K562 (cell line): Measurements from ENCODE around the gene TMEFF1. TPM values are rescaled to one million over a fixed set of nuclear protein-coding genes. Genes with fewer than 3 reads are reported as not detected.
A peak's percentile ranks its signal among the peaks of the same experiment; 100 is the strongest.

Source experiments
- BACH1 ChIP-seq: fragments of 200-800 bp; sonication (Bioruptor generic); IDR thresholded peaks from 2 replicates; pipeline ENCODE4 v1.6.1; 2016; ENCODE audit warnings: missing genetic modification characterization, missing compliant biosample characterization
- CBX1 ChIP-seq: sonication (generic); IDR thresholded peaks from 2 replicates; pipeline ENCODE4 v1.6.1; 2016; ENCODE audit warnings: antibody characterized with exemption, low read depth, mild to moderate bottlenecking
- CCAR2 ChIP-seq: fragments of 200-400 bp; formaldehyde crosslinking; IDR thresholded peaks from 2 replicates; pipeline ENCODE4 v1.6.1; 2017; ENCODE audit warnings: mild to moderate bottlenecking, low read depth, low read length
- ELK3 ChIP-seq: fragments of 450-650 bp; formaldehyde crosslinking; IDR thresholded peaks from 2 replicates; pipeline ENCODE4 v1.4.0; 2020; ENCODE audit warnings: mild to moderate bottlenecking
- ETS2 ChIP-seq: IDR thresholded peaks from 2 replicates; pipeline ENCODE4 v1.6.1; 2016; ENCODE audit warnings: borderline replicate concordance, missing genetic modification characterization, mild to moderate bottlenecking, moderate library complexity, missing compliant biosample characterization; ENCODE audit not compliant: poor library complexity, severe bottlenecking
- FIP1L1 ChIP-seq: fragments of 200-400 bp; formaldehyde crosslinking; IDR thresholded peaks from 2 replicates; pipeline ENCODE4 v1.6.1; 2018; ENCODE audit warnings: mild to moderate bottlenecking, low read depth, low read length; ENCODE audit not compliant: poor library complexity, severe bottlenecking
- GATA2 ChIP-seq: sonication (generic); formaldehyde crosslinking; IDR thresholded peaks from 2 replicates; pipeline ENCODE4 v1.4.0; 2020; ENCODE audit warnings: mild to moderate bottlenecking, missing genetic modification reagents
- GTF2E2 ChIP-seq: fragments of 200-800 bp; sonication (Bioruptor generic); IDR thresholded peaks from 2 replicates; pipeline ENCODE4 v1.6.1; 2016; ENCODE audit warnings: missing genetic modification characterization, missing compliant biosample characterization
- HNRNPH1 ChIP-seq: fragments of 200-400 bp; formaldehyde crosslinking; optimal IDR thresholded peaks from 2 replicates; pipeline ENCODE3; 2017; ENCODE audit warnings: low read depth, mild to moderate bottlenecking, low read length, moderate library complexity
- MAFG ChIP-seq: fragments of 450-650 bp; conservative IDR thresholded peaks from 2 replicates; pipeline ENCODE4 v1.6.1; 2016; ENCODE audit warnings: missing genetic modification characterization, missing compliant biosample characterization
- MCM3 ChIP-seq: fragments of 450-650 bp; IDR thresholded peaks from 2 replicates; pipeline ENCODE4 v1.6.1; 2016
- MCM5 ChIP-seq: fragments of 450-650 bp; IDR thresholded peaks from 2 replicates; pipeline ENCODE4 v1.6.1; 2016; ENCODE audit warnings: low read depth
- MITF ChIP-seq: IDR thresholded peaks from 2 replicates; pipeline ENCODE4 v1.6.1; 2014; ENCODE audit warnings: antibody characterized with exemption
- MTF1 ChIP-seq: fragments of 250-450 bp; sonication (Bioruptor Pico); IDR thresholded peaks from 2 replicates; pipeline ENCODE4 v1.9.0; 2021; ENCODE audit warnings: moderate library complexity, mild to moderate bottlenecking, inconsistent platforms, borderline replicate concordance
- NFXL1 ChIP-seq: fragments of 450-650 bp; formaldehyde crosslinking; IDR thresholded peaks from 2 replicates; pipeline ENCODE4 v1.4.0; 2021; ENCODE audit warnings: mild to moderate bottlenecking
- TAF7 ChIP-seq: fragments of 450-650 bp; IDR thresholded peaks from 2 replicates; pipeline ENCODE4 v1.6.1; 2016; ENCODE audit warnings: missing genetic modification characterization, missing compliant biosample characterization
- TFAM ChIP-seq: fragments of 250-450 bp; sonication (Bioruptor Pico); conservative IDR thresholded peaks from 2 replicates; pipeline ENCODE4 v1.5.0; 2021; ENCODE audit warnings: mild to moderate bottlenecking, moderate library complexity
- ZNF280B ChIP-seq: fragments of 250-450 bp; sonication (Bioruptor Pico); IDR thresholded peaks from 2 replicates; pipeline ENCODE4 v1.5.1; 2021; ENCODE audit warnings: mild to moderate bottlenecking
- ZNF316 ChIP-seq: fragments of 450-650 bp; IDR thresholded peaks from 2 replicates; pipeline ENCODE4 v1.6.1; 2016
- ZNF445 ChIP-seq: fragments of 250-450 bp; sonication (Bioruptor Pico); IDR thresholded peaks from 2 replicates; pipeline ENCODE4 v1.4.0; 2020; ENCODE audit warnings: low read depth, mild to moderate bottlenecking, moderate library complexity
- ZNF592 ChIP-seq: fragments of 450-650 bp; IDR thresholded peaks from 2 replicates; pipeline ENCODE4 v1.6.1; 2017; ENCODE audit warnings: antibody characterized with exemption, mild to moderate bottlenecking
- polyA plus RNA-seq, 8 experiments: library from polyadenylated mRNA; depleted of rRNA in 4 of 8; stranded (reverse) in 5 of 8; unstranded in 3 of 8; fragments of >200 nt; fragmentation: Nextera tagmentation in 2 of 8; fragmentation: Illumina TruSeq in 1 of 8; extraction: Ambion mirVana in 2 of 8; extraction: Trizol in 1 of 8; gene quantifications; 2 replicates each; pipeline versions ENCODE4 v1.2.1 to v1.2.3, GENCODE V29; 2011 to 2014; ENCODE audit warnings: inconsistent platforms in 1 of 8, missing spikeins in 1 of 8
- total RNA-seq, 7 experiments: library from RNA; depleted of rRNA in 6 of 7; stranded (reverse); fragments of >200 nt in 6 of 7; fragmentation: Illumina TruSeq in 2 of 7; extraction: Trizol in 2 of 7; gene quantifications; 2 replicates each; pipeline versions ENCODE4 v1.2.1 to v1.2.3, GENCODE V29; 2011 to 2021; ENCODE audit warnings: low replicate concordance in 1 of 7

The TMEFF1 gene
- total and polyA plus RNA-seq, 9 of the 15 experiments (the other 6 are each of a cell fraction or from before 2014, with no cell fraction given) = 0.07 to 1.1 (median 0.28) TPM; not detected in 2

GRCh38 chr9:100426530-100427365 is 46.2 kb upstream of the TMEFF1 start, which contains the start of gene MSANTD3 (continued):
- TF ChIP-seq CCAR2 (no peak), TAF7 (tag) (0 out of 2 replicates have a peak, but pooled peaks have one; percentile 26), ETS2 (tag) (no peak), MCM5 (no peak), ELK3 (CRISPR knock-in tag) (no peak), MITF (no peak), MTF1 (CRISPR knock-in tag) (no peak), CBX1 (no peak; the same call in 1 of the 2 replicates), MAFG (tag) (peak; percentile 86), TFAM (CRISPR knock-in tag) (no peak), ZNF592 (peak; percentile 55), ZNF445 (CRISPR knock-in tag) (no peak), ZNF280B (CRISPR knock-in tag) (no peak), GTF2E2 (no peak), GATA2 (no peak), ZNF316 (peak; percentile 90), NFXL1 (CRISPR knock-in tag) (no peak), BACH1 (tag) (no peak), MCM3 (no peak), FIP1L1 (no peak), HNRNPH1 (no peak)
